Mesodermal cell (in vitro differentiated cells): ENCODE measurements around the gene ANKMY1.

ENCODE experiments used
- H3K27ac ChIP-seq: 2 replicates; pipeline ENCODE4 v1.7.0; 2013; ENCODE audit warnings: mild to moderate bottlenecking, low read depth, low read length, moderate library complexity; ENCODE audit not compliant: severe bottlenecking
- H3K36me3 ChIP-seq: 2 replicates; pipeline ENCODE4 v1.7.1; 2013; ENCODE audit warnings: mild to moderate bottlenecking, low read length, moderate library complexity; ENCODE audit not compliant: control insufficient read depth, insufficient read depth
- H3K4me1 ChIP-seq: one replicate; pipeline ENCODE4 v1.7.1; 2013; ENCODE audit warnings: mild to moderate bottlenecking, low read length; ENCODE audit not compliant: insufficient read depth, control insufficient read depth, poor library complexity, severe bottlenecking
- H3K4me3 ChIP-seq: 2 replicates; pipeline ENCODE4 v1.7.0; 2013; ENCODE audit warnings: low read length, control low read depth, mild to moderate bottlenecking; ENCODE audit not compliant: insufficient read depth, poor library complexity, severe bottlenecking; ENCODE audit errors: extremely low read depth
- H3K9me3 ChIP-seq: 2 replicates; pipeline ENCODE4 v1.7.1; 2013; ENCODE audit warnings: mild to moderate bottlenecking, low read length, moderate library complexity; ENCODE audit not compliant: control insufficient read depth
- WGBS, 2 experiments: methylation state at CpG; one replicate each; pipeline ENCODE4 v1.1.5; 2013; ENCODE audit warnings: missing lambda C conversion rate in 2 of 2; ENCODE audit not compliant: insufficient coverage in 2 of 2; 5-methylcytosine and 5-hydroxymethylcytosine counted together

Gene ANKMY1

GRCh38 chr2:240579071-240579762 is 21.4 kb upstream of the ANKMY1 start:
- Histone ChIP-seq H3K36me3 (peaks cover 52% of the 10 kb centered on the region), H3K4me3 (no peak overlapping the region), H3K9me3 (no peaks in the 10 kb centered on the region), H3K27ac (no peak overlapping the region), H3K4me1 (peaks cover 25% of the 10 kb centered on the region)
- WGBS, 2 experiments = 86 to 93% methylated on average over 6 to 10 of the region's 12 CpGs

- peaks cover 23% of the 10 kb centered on the region for H3K4me1 ChIP-seq
- H3K9me3 ChIP-seq = no peaks in the 10 kb centered on the region
- H3K27ac ChIP-seq = no peak overlapping the region
- H3K4me3 ChIP-seq = no peak overlapping the region
- 93 to 96% methylated on average over 6 to 7 of the region's 8 CpGs for WGBS, 2 experiments
- H3K36me3 ChIP-seq = peaks cover 47% of the 10 kb centered on the region
These were observed 20.7 kb upstream of the ANKMY1 start for GRCh38 chr2:240578488-240578887.

- Histone ChIP-seq H3K4me1 (peaks cover 19% of the 10 kb centered on the region), H3K9me3 (no peaks in the 10 kb centered on the region), H3K4me3 (no peak overlapping the region), H3K27ac (no peak overlapping the region), H3K36me3 (peaks cover 43% of the 10 kb centered on the region)
- WGBS, 2 experiments = 93 to 100% methylated on average over 8 to 9 of the region's 9 CpGs
These were observed 20.3 kb upstream of the ANKMY1 start for GRCh38 chr2:240578110-240578450.

- peaks cover 18% of the 10 kb centered on the region for H3K4me1 ChIP-seq
- H3K36me3 ChIP-seq = peaks cover 37% of the 10 kb centered on the region
- H3K4me3 ChIP-seq = no peak overlapping the region
- no peaks in the 10 kb centered on the region for H3K9me3 ChIP-seq
- no peak overlapping the region for H3K27ac ChIP-seq
- 91 to 94% methylated on average over 24 to 25 of the region's 26 CpGs for WGBS, 2 experiments
These were observed 19.7 kb upstream of the ANKMY1 start for GRCh38 chr2:240577281-240578109.

GRCh38 chr2:240576436-240577205 is 18.8 kb upstream of the ANKMY1 start:
- 95 to 96% methylated on average over 30 to 32 of the region's 32 CpGs for WGBS, 2 experiments
- no peak overlapping the region for H3K27ac ChIP-seq

GRCh38 chr2:240576036-240576435 is 18.2 kb upstream of the ANKMY1 start:
- 87 to 90% methylated on average over 4 of the region's 6 CpGs for WGBS, 2 experiments
- no peak overlapping the region for H3K4me3 ChIP-seq
- H3K27ac ChIP-seq = no peak overlapping the region
- H3K9me3 ChIP-seq = no peaks in the 10 kb centered on the region
- H3K36me3 ChIP-seq = peaks cover 32% of the 10 kb centered on the region
- H3K4me1 ChIP-seq = peaks cover 18% of the 10 kb centered on the region

More at GRCh38 chr2:240576436-240577205, 18.8 kb upstream of the ANKMY1 start:
- H3K9me3 ChIP-seq = no peaks in the 10 kb centered on the region
- peaks cover 18% of the 10 kb centered on the region for H3K4me1 ChIP-seq
- H3K4me3 ChIP-seq = no peak overlapping the region
- H3K36me3 ChIP-seq = peaks cover 36% of the 10 kb centered on the region

- peaks cover 32% of the 10 kb centered on the region for H3K36me3 ChIP-seq
- no peaks in the 10 kb centered on the region for H3K9me3 ChIP-seq
- peaks cover 15% of the 10 kb centered on the region for H3K4me1 ChIP-seq
- 91 to 92% methylated on average over 19 to 23 of the region's 23 CpGs for WGBS, 2 experiments
- no peak overlapping the region for H3K4me3 ChIP-seq
- no peak overlapping the region for H3K27ac ChIP-seq
These were observed 17.5 kb upstream of the ANKMY1 start for GRCh38 chr2:240575101-240575965.

GRCh38 chr2:240574386-240575100 is 16.8 kb upstream of the ANKMY1 start:
- Histone ChIP-seq H3K4me3 (no peak overlapping the region), H3K36me3 (peaks cover 29% of the 10 kb centered on the region), H3K4me1 (peaks cover 8% of the 10 kb centered on the region), H3K9me3 (no peaks in the 10 kb centered on the region), H3K27ac (no peak overlapping the region)
- 88 to 93% methylated on average over 17 to 21 of the region's 21 CpGs for WGBS, 2 experiments

- H3K4me1 ChIP-seq = peaks cover 6% of the 10 kb centered on the region
- 90 to 94% methylated on average over 28 to 34 of the region's 37 CpGs for WGBS, 2 experiments
- no peak overlapping the region for H3K4me3 ChIP-seq
- H3K9me3 ChIP-seq = no peaks in the 10 kb centered on the region
- H3K36me3 ChIP-seq = peaks cover 26% of the 10 kb centered on the region
- H3K27ac ChIP-seq = no peak overlapping the region
These were observed 16.0 kb upstream of the ANKMY1 start for GRCh38 chr2:240573516-240574385.
